Glomerular endothelial cell (primary cell): Measurements from ENCODE around the gene RXRG. TPM values are rescaled to one million over a fixed set of nuclear protein-coding genes. Genes with fewer than 3 reads are reported as not detected.

Source experiments
- DNase-seq: peaks from one replicate; pipeline ENCODE4 v3.0.0-alpha.2; 2011; ENCODE audit warnings: low read depth, low spot score; ENCODE audit errors: extremely low read depth
- total RNA-seq: library from RNA; depleted of rRNA; stranded (reverse); fragments of >200 nt; gene quantifications from 2 replicates; pipeline ENCODE4 v1.2.3, GENCODE V29; 2015

The RXRG gene
- total RNA-seq, 1 donor from 2014 or later, result not detected

DNA sequence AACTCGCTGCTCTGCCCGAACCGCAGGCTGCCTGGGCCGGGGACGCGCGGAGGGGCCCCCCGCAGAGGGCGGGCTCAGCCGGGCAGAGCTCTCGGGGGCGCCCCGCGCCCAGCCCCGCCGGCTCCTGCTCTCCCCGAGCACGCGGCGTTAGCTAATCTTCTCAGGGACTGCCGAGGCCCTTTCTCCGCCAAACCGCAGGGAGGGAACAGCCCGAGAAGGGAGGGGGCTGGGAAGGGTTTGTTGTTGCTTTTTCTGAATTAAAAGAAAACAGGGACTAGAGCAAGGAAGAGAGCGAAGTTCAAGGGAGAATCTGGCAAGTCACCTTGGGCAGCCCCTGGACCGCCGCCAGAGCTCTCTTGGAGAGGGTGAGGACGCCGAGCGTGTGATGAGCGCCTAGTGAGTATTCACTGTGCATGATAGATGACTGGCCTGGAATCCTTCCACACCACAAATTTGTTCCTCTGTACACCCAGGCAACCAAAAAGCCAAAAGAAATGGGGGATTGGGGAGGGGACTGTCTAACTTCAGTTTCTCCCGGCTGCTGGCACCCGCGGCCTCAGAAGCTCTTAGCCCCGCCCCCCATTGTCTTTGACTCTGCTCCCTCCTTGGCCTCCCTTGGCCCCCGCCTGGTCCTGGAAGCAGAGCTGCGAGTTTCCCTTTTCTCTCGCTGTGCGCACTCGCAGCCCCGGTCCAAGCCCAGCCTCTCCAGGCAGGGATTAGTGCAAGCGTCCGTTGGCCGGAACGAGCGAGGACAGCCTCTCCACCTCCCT is 68.7 kb downstream of the RXRG start:
- DNase-seq, result peak; percentile 25

DNA sequence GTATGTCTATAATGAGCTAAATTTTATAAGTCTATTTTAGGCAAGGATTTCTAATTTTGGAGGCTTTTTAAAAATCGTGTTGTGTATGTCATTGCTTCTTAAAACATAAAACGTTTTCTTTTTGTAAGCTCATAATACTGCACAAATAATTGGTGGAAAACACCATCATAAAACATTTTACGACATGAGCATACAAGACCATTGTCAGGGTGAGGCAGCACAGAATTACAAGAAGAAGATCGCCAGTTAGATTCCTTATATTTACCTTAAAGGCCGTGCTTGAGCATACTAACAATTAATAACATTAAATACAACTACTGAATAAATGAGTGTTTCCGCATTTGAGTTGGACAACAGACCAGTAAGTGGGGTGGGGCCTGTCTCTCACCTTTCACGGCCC is 69.3 kb downstream of the RXRG start:
- DNase-seq, result no peak

DNA sequence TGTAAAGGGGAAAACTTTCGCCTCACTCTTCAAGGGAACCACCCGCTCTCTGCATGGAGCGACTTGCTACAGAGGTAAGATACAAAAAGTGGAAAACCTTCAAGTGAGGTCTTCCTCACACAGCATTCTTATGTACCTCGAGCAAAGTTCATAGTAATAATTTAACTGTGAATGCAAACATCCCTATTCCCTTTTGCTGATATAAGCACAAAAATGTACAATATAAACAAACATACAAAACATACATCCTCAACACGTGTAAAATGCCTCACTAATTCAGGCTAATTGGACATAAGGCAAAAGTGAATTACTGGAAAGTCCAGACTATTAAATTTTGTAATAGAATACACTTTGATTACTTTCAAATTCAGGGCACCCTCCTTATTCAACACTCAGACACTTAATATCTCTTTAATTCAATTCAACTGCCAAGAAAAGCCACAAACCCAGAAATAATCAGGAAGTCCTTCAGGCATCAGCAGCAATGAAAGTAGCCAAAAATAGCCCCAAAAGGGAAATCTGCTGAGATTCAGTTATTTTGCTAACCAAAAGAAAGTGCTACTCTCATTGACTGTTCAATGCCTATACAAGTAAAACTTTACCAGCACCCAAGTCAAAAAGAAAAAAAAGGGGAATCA is 73.2 kb downstream of the RXRG start:
- no peak for DNase-seq

DNA sequence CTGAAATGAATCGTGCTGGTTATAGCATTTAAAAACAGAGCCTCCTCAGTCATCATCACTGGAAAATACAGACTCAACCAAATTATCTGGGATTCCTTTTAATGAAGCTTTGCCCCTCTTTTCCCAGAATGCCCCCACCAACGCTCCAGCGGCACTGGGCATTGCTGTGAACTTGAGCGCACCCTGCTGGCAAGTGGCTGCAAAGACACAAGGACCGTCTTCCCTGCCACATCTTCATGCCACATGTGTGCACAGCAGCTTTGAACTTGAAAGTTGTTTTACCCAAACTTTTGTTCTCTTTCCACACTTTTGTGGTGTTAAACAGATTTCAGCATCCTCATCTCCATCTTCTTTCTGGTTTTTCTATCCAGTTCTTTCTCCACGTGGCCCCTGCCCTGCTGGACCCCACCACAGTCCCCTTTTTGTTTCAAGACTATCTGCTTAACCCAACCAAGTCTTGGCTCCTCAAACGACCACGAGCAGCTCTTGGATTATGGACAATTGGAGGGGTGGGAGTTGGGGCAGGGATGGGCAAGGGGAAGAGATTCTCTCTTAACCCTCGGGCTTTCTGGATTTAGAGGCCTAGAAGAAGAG is 75.6 kb downstream of the RXRG start:
- no peak for DNase-seq

DNA sequence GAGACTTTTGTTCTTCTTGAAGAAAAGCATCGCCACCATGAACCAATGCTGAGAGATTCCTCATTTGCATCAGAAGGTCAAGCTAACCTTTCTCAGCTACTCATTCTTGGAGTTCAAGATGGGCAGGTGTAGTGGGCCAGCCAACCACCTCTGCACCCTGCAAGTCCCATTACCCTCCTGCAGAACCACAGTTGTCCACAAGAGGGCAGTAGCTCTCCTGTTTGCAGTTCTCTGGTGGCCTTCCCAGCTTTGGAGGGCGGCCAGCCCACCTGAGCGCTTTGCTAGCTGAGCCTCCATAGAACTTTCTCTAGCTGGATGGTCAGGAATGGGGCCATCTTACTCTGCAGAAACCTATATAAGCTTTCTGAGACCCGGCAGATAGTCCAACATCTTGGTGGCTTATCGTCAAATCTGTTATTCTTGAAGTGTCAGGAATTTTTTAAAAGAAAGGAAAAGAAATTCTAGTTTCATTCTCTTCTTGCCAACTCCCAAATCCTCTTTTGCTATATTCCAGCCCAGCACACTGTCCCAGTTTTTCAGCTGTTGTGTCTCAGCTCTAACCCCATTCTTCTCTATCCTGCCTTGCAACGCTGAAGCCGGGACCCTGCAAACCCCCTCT is 77.4 kb downstream of the RXRG start:
- peak; percentile 50 for DNase-seq

DNA sequence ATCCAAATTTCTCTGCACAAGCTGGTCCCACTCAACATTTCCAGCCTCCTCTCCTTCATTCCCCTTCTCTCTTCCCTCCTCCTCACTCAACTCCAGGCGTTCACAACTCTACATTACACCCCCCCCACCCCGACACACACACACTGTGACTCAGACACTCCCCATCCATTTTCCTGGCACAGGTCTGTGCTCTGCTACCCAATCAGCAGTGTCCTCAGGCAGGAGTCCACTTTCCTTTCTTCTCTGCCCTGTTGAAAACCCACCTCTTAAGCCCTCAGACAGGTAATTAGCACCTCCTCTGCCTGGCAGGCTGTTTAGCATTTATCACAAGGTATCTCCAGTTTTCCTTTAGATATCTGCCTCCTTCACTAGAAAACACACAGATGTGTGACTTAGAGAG is 79.6 kb downstream of the RXRG start:
- DNase-seq, result no peak

DNA sequence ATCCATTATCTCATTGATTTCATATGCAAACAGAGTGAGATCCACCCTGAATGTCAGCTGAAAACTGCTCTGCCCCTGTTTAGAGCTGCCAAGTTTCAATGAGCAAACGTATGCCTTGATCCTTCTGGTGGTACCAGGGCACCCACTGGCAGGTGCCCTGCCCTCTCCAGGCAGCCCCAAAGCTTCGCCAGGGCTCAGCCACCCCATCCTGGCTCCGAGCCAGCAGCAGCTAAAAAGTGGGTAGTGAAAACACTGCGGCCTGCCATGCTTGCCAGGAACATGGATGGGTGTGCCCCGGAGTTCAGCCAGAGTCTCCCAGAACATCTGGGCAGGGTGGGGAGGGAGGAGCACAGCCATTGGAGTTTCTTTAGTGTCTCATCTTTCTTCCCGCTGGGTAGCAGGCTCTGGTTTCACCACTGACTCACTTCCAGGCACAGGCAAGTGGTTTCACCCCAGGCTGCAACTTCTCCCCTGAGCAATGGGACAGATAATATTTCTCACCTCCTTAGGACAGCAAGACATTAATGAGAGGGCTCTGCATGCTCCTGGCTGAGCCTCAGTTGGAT is 80.3 kb downstream of the RXRG start:
- no peak for DNase-seq

DNA sequence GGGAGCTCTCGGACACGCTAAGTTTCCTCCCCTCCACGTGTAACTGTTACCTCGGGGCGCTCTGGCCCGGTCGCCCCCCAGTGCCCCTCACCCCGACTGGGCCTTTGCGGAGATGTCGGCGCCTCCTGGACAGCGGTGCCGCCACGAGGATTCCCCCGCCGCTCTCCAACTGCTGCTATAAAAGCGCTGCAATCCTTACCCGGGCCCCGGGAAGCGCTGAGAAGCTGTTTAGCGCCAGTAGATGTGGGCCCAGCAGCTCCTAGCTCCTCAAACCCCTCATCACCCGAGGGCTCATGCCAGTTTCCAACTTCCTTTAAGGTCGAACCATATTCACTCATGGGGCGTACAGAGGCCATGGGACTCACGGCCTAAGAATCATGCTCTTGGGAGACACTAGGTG is 88.0 kb downstream of the RXRG start:
- no peak for DNase-seq

DNA sequence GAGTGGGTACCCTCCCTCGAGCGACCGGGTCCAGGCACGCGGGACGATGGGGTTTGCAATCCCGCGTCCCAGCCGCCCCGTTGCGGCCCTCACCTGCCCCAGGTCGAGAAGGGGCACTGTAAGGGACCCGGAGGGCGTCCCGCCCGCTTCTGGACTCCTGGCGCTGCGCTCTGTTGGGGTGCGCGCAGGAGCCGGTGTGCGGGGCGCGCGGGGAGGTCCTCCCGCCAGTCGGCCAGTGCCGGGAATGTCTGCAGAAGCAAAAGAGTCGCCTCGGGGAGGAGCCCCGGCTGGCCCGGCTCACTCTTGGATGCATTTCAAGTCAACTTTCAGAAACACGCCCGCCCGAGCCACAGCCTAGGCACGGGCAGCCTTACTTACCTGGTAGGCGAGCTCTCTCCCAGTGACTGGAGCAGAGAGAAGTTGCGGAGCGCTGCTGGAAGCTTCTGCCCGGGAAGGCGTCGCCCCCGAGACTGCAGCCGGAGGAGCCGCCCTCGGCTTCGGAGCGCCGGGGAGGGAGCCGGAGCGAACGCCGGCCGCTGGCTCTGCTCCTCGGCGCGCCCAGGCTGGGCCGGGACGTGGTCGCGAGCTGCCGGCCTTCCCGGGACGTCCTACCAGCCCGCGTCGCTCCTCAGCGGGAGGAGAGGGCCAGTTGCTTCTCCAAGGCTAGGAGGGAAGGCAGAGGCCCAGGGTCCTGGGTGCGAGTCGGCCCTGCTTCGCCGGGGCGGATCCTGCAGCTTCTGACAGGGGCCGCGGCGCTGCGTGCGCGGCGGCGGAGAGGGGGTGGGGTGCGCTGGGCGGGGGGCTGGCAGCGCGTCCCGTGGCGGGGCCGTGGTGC is 88.7 kb downstream of the RXRG start, which contains the start of gene LMX1A:
Gene LMX1A, minus strand, starts transcription at position 739 of the 835 bp plus-strand sequence. CDS start 1,156 bp downstream, outside the sequence.
- no peak for DNase-seq

DNA sequence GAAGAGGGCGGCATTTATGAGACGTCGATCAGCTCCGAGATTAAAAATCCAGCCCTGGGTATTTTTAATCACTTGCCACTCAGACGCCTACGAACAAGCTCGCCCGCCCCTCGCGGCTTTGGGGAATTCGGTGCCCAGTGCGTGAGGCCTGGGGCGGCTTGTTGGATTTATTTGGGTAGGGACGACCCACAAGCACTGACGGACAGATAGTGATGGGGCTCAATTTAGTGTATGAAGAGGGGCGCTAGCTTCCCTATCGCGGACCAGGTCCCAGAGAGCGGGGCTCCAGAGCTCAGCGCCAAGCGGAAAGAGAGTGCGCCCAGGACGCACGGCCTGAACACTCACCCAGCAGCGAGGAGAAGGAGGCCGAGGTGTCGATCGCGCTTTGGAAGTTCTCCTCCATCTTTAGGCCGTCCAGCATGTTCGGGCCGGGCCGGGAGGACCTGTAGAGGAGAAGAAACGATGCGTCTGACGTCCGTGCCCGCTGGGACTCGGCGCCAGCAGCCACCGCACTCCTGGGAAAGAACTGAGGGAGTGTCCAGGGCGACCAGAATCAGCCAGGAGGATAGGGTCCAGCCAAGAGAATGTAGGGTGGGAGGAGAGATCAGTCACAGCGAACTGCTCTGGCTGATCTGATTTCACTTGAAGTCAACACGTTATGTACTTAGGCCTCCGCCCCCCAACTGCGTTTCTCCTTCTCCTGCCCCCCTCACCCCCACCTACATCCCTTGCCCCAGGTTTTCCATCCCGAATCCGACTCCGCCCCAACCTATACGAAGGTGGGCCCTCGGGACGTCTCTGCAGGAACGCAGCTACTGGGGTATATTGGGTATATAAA is 89.6 kb downstream of the RXRG start:
- DNase-seq, result no peak

DNA sequence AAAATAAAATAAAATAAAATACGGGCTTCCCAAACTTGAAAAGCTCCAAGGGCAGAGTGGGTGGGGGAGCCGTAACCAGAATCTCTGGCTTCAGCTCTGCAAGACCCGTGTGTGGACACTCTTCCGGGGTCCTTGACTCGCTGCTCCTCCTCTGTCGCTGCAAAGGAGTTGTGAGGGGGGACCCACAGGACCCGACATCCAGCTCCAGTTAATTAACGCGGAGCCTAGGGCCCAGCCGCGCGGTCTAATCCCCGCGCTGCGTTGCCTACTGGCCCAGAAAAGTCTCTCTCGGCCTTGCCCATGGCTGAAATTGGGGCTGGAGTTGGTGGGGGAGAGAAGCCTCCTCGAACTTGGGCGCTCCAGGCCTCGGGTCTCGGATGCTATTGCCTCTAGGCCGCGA is 90.2 kb downstream of the RXRG start:
- no peak for DNase-seq

DNA sequence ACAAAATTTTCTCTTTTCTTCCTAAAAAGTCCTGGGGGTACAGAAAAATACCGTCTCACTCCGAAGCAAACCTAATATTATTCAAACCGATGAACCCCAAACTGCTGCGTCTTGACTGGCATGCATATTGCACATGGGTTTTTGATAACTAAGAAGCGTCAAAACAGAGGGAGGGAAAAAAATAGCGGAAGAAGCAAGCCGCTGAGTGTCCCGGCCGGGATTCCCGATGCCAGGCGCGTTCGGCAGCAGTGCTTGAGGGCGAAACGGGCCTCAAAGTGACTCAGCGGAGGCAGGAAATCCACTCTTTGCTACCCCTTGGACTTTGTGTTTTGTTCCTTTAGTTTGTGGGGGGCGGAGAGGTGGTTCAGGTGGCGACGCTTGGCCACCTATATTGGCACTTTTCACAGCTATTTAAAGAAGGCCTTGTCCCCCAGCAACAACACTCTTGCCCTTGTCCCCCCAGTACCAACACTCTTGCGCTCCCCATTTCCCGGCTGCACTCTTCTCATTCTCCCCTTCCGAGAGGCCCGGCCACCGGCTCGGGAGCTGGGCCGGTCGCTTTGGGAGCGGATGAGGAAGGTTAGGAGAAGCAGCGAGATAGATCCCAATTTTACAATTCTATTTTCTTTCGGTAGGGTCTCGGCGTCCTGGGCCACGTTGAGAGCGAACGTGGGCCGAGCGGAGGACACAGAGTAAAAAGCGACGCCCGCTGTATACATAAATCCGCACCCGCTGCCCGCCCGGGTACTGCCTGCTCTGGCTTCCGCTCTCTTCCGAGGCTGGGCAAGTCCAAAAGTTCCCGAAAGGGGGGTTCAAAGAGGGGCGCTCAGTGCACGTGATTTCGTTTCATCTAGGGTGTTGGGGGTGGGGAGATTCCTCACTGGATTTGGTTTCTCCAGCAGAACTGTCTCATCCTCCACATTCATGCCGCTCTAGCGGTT is 90.9 kb downstream of the RXRG start:
- DNase-seq, result no peak

DNA sequence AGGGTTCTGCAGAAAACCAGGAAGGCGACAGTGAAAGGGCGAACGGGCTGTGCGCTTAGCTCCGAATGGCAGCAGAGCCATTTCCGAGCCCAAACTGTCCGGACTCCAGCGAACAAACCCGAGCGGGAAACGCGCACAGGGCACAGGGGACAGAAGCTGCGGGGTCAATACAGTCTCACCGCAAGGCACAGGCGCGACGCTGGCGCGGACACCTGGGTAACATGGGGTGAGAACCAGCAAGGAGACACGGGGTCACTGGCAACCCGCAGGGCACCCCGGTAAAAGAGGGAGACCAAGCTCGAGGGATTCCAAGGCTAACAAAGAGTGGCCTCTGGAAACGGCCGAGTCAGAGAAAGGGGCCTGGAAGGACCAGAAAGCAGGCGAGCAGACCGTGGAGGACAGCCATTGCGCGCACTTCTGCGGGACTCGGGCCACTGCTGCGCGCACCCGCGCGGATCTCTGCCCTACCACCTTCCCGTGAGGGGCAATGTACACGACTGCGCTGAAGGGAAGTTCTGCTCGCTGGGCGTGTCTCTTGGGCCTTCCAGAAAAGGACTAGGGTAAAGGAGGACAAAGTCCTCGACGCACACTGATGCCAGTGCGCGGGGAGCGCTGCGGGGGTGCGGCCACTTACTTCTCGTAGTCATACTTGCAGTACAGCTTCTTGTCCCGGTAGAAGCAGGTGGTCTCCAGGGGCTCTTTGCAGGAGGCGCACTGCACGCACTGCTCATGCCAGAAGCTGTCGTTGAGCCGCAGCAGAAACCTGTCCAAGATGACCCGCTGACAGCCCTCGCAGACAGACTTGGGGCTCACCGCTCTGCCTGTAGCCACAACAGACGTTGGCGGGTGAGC is 92.3 kb downstream of the RXRG start:
- no peak for DNase-seq

DNA sequence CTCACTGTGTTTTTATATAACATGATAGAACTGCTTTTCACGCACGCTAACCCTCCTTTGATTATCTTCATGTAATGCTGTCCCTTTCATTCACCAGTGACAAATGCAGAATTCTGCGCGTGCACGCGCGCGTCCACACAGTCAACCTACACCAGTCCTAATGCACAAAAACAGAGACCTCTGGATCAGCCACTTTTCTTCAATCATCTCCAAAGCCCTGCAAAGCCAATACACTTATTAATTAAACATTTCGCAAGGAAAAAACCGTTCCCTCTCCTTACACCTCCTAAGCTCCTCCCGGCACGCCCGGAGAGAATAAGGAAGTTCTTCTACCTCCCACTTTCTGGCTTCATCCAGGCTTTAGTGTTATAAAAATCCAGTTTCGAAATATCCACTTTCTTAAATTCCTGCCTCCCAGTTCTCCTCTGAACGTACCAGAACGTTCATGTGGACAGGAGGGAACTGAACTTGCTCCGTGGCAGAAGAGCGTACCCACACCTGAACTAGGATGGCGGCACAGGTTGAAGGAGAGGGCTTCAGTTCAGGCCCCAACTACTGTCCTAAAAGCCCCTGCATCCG is 93.0 kb downstream of the RXRG start:
- DNase-seq, result no peak
